ENCODE data around the gene SELENON. TPM values are rescaled to one million over a fixed set of nuclear protein-coding genes. Genes with fewer than 3 reads are reported as not detected.

Gene SELENON
- polyA plus RNA-seq, 4 donors = 4.7 to 52.9 (median 22.2) TPM

DNA sequence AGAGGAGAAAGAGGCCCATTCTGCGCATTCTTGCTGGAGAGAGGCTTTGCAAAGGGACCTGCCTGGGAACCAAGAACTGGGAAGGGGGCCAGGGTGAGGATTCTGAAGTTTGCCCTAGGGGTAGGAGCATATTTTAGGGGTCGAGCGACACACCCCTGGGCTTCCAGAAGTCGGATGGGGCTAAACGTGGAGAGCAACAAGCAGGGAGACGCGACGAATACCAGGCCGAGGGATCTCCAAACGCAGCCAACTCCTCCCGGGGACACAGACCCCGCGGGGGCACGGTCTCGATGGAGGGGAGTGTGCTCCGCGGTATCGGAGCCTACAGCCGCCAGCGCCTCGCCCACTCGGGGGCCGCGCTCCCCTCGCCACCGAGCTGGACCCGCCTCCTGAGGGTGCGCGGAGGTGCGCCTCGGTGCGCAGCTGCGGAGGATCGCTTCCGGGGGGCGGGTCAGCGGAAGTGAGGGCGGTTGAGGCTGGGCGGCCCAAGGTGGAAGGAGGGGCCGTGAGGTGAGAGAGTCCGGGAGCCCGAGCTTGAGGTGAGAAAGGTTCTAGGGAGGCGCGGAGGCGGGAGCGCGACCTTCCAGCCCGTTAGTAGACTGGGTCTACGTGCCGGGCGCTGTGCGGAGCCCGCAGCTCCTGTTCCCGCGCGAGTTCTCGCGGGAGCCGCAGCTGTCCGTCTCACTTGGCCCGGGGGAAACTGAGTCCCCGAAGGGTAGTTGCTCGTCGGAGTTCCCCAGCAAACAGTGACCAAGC is 19.7 kb downstream of the SELENON start, which contains the start of gene MTFR1L:
MTFR1L (plus strand) TSS at position 464 of the 756 bp plus-strand sequence. CDS start 3,151 bp downstream, outside the sequence.
- Histone ChIP-seq H3K27ac (ENCODE audit: low read depth in 1 of 3, low read length in 2 of 3) (peak within 1 kb of the TSS; percentile 88 to 95 (median 93)), H3K4me3 (ENCODE audit: low read depth in 1 of 3, low read length in 3 of 3) (peak within 1 kb of the TSS; percentile 77 to 87 (median 82)), H3K4me1 (ENCODE audit: control insufficient read depth in 3 of 3, insufficient read depth in 2 of 3, low read depth in 1 of 3, low read length in 2 of 3) (peaks cover 0 to 31% (median 0%) of the 10 kb centered on the region in 3 donors), H3K27me3 (ENCODE audit: control insufficient read depth in 3 of 3, insufficient read depth in 3 of 3, low read length in 3 of 3) (no peaks in the 10 kb centered on the region), H3K9me3 (ENCODE audit: control insufficient read depth in 2 of 2, insufficient read depth in 1 of 2, low read depth in 1 of 2, low read length in 1 of 2) (no peaks in the 10 kb centered on the region), H3K36me3 (ENCODE audit: control insufficient read depth in 3 of 3, insufficient read depth in 2 of 3, low read depth in 1 of 3, low read length in 3 of 3) (peaks cover 0 to 50% (median 0%) of the 10 kb centered on the region in 3 donors)
- DNase-seq = peak; percentile 96
- WGBS, 3 donors = 0 to 1% (median 0%) methylated on average over 62 to 64 of the region's 64 CpGs
- FAIRE-seq = no peak

- no peaks in the 10 kb centered on the region for H3K9me3 ChIP-seq (ENCODE audit: control insufficient read depth in 2 of 2, insufficient read depth in 1 of 2, low read depth in 1 of 2, low read length in 1 of 2)
- peak; percentile 76 to 85 for DNase-seq
- H3K4me3 ChIP-seq (ENCODE audit: low read depth in 1 of 3, low read length in 3 of 3) = peak overlapping the region; percentile 77 to 87 (median 82)
- peaks cover 0 to 42% (median 0%) of the 10 kb centered on the region in 3 donors for H3K36me3 ChIP-seq (ENCODE audit: control insufficient read depth in 3 of 3, insufficient read depth in 2 of 3, low read depth in 1 of 3, low read length in 3 of 3)
- H3K27me3 ChIP-seq (ENCODE audit: control insufficient read depth in 3 of 3, insufficient read depth in 3 of 3, low read length in 3 of 3) = no peaks in the 10 kb centered on the region
- peak overlapping the region; percentile 88 to 95 (median 93) for H3K27ac ChIP-seq (ENCODE audit: low read depth in 1 of 3, low read length in 2 of 3)
- H3K4me1 ChIP-seq (ENCODE audit: control insufficient read depth in 3 of 3, insufficient read depth in 2 of 3, low read depth in 1 of 3, low read length in 2 of 3) = peaks cover 0 to 31% (median 0%) of the 10 kb centered on the region in 3 donors
- FAIRE-seq = no peak
- 0 to 1% (median 1%) methylated on average over 55 to 67 of the region's 67 CpGs for WGBS, 3 donors
These were observed 20.5 kb downstream of the SELENON start for GRCh38 chr1:25820247-25821111.

GRCh38 chr1:25821112-25821476 is 21.1 kb downstream of the SELENON start:
- H3K9me3 ChIP-seq (ENCODE audit: control insufficient read depth in 2 of 2, insufficient read depth in 1 of 2, low read depth in 1 of 2, low read length in 1 of 2) = no peaks in the 10 kb centered on the region
- H3K4me3 ChIP-seq (ENCODE audit: low read depth in 1 of 3, low read length in 3 of 3) = peak overlapping the region in 2 of 3 donors; percentile 77 to 82
- no peak for DNase-seq
- no peak for FAIRE-seq
- 19 to 31% (median 26%) methylated on average over 10 of the region's 10 CpGs for WGBS, 3 donors
- H3K27me3 ChIP-seq (ENCODE audit: control insufficient read depth in 3 of 3, insufficient read depth in 3 of 3, low read length in 3 of 3) = no peaks in the 10 kb centered on the region
- peaks cover 0 to 31% (median 0%) of the 10 kb centered on the region in 3 donors for H3K4me1 ChIP-seq (ENCODE audit: control insufficient read depth in 3 of 3, insufficient read depth in 2 of 3, low read depth in 1 of 3, low read length in 2 of 3)
- peak overlapping the region; percentile 45 to 93 (median 88) for H3K27ac ChIP-seq (ENCODE audit: low read depth in 1 of 3, low read length in 2 of 3)
- H3K36me3 ChIP-seq (ENCODE audit: control insufficient read depth in 3 of 3, insufficient read depth in 2 of 3, low read depth in 1 of 3, low read length in 3 of 3) = peaks cover 0 to 41% (median 4%) of the 10 kb centered on the region in 3 donors

- Histone ChIP-seq H3K4me1 (ENCODE audit: control insufficient read depth in 3 of 3, insufficient read depth in 2 of 3, low read depth in 1 of 3, low read length in 2 of 3) (peaks cover 0 to 31% (median 0%) of the 10 kb centered on the region in 3 donors), H3K27me3 (ENCODE audit: control insufficient read depth in 3 of 3, insufficient read depth in 3 of 3, low read length in 3 of 3) (no peaks in the 10 kb centered on the region), H3K27ac (ENCODE audit: low read depth in 1 of 3, low read length in 2 of 3) (no peak overlapping the region), H3K4me3 (ENCODE audit: low read depth in 1 of 3, low read length in 3 of 3) (peak overlapping the region in 2 of 3 donors; percentile 77 to 82), H3K9me3 (ENCODE audit: control insufficient read depth in 2 of 2, insufficient read depth in 1 of 2, low read depth in 1 of 2, low read length in 1 of 2) (no peaks in the 10 kb centered on the region), H3K36me3 (ENCODE audit: control insufficient read depth in 3 of 3, insufficient read depth in 2 of 3, low read depth in 1 of 3, low read length in 3 of 3) (peaks cover 0 to 41% (median 8%) of the 10 kb centered on the region in 3 donors)
- no peak for DNase-seq
- WGBS, 3 donors = 72 to 79% (median 75%) methylated on average over 5 of the region's 5 CpGs
- no peak for FAIRE-seq
These were observed 21.7 kb downstream of the SELENON start for GRCh38 chr1:25821630-25822091.

DNA sequence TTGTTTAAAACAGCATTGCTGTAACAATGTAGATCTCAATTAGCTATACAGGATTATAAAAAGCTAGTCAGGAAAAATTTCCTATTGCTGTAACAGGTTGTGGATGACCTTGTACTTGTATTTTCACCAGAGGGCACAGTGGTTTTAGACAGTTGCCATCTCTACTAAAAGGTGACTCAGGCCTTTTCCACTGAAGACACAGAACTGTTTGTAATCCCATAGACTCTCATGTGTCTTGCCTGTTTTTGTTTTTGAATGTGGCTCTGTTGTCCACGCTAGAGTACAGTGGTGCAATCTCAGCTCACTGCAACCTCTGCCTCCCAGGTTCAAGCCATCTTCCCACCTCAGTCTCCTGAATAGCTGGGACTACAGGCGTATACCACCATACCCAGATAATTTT is 25.6 kb downstream of the SELENON start:
- Histone ChIP-seq H3K27ac (ENCODE audit: low read depth in 1 of 3, low read length in 2 of 3) (no peak overlapping the region), H3K9me3 (ENCODE audit: control insufficient read depth in 2 of 2, insufficient read depth in 1 of 2, low read depth in 1 of 2, low read length in 1 of 2) (no peaks in the 10 kb centered on the region), H3K27me3 (ENCODE audit: control insufficient read depth in 3 of 3, insufficient read depth in 3 of 3, low read length in 3 of 3) (no peaks in the 10 kb centered on the region), H3K4me1 (ENCODE audit: control insufficient read depth in 3 of 3, insufficient read depth in 2 of 3, low read depth in 1 of 3, low read length in 2 of 3) (peaks cover 0 to 12% (median 0%) of the 10 kb centered on the region in 3 donors), H3K36me3 (ENCODE audit: control insufficient read depth in 3 of 3, insufficient read depth in 2 of 3, low read depth in 1 of 3, low read length in 3 of 3) (peaks cover 11 to 65% (median 23%) of the 10 kb centered on the region in 3 donors), H3K4me3 (ENCODE audit: low read depth in 1 of 3, low read length in 3 of 3) (no peak overlapping the region)
- 91 to 98% (median 94%) methylated on average over 2 of the region's 2 CpGs for WGBS, 3 donors
- FAIRE-seq = no peak
- DNase-seq = no peak

- FAIRE-seq = no peak
- H3K36me3 ChIP-seq (ENCODE audit: control insufficient read depth in 3 of 3, insufficient read depth in 2 of 3, low read depth in 1 of 3, low read length in 3 of 3) = peaks cover 18 to 64% (median 27%) of the 10 kb centered on the region in 3 donors
- WGBS, 3 donors = 96 to 97% (median 96%) methylated on average over 10 of the region's 10 CpGs
These were observed 26.6 kb downstream of the SELENON start for GRCh38 chr1:25826571-25826970.

DNA sequence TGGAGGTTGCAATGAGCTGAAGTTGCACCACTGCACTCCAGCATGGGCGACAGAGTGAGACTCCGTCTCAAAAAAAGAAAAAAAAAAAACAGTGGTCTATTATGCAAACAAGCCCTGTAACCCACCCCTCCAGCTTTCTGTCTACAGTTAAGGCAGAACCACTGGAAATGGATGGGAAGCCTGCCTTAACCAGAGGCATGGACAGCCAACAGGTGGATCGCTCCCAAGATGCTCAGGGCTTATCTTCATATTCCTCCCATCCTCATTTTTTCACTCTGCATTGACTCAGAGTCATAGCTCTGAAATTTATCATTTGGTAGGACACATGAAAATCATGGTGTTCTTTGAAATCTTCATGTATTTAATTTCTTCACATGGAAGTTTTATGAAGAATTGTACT is 28.5 kb downstream of the SELENON start:
- FAIRE-seq (no peak), DNase-seq (no peak)
- Histone ChIP-seq H3K4me3 (ENCODE audit: low read depth in 1 of 3, low read length in 3 of 3) (no peak overlapping the region), H3K36me3 (ENCODE audit: control insufficient read depth in 3 of 3, insufficient read depth in 2 of 3, low read depth in 1 of 3, low read length in 3 of 3) (peaks cover 26 to 65% (median 27%) of the 10 kb centered on the region in 3 donors), H3K9me3 (ENCODE audit: control insufficient read depth in 2 of 2, insufficient read depth in 1 of 2, low read depth in 1 of 2, low read length in 1 of 2) (no peaks in the 10 kb centered on the region), H3K4me1 (ENCODE audit: control insufficient read depth in 3 of 3, insufficient read depth in 2 of 3, low read depth in 1 of 3, low read length in 2 of 3) (peaks cover 0 to 15% (median 3%) of the 10 kb centered on the region in 3 donors), H3K27ac (ENCODE audit: low read depth in 1 of 3, low read length in 2 of 3) (no peak overlapping the region), H3K27me3 (ENCODE audit: control insufficient read depth in 3 of 3, insufficient read depth in 3 of 3, low read length in 3 of 3) (no peaks in the 10 kb centered on the region)
- 61 to 64% (median 63%) methylated on average over 3 of the region's 3 CpGs for WGBS, 3 donors

More at GRCh38 chr1:25826571-25826970, 26.6 kb downstream of the SELENON start:
- Histone ChIP-seq H3K4me1 (ENCODE audit: control insufficient read depth in 3 of 3, insufficient read depth in 2 of 3, low read depth in 1 of 3, low read length in 2 of 3) (peaks cover 0 to 4% (median 0%) of the 10 kb centered on the region in 3 donors), H3K27ac (ENCODE audit: low read depth in 1 of 3, low read length in 2 of 3) (no peak overlapping the region), H3K4me3 (ENCODE audit: low read depth in 1 of 3, low read length in 3 of 3) (no peak overlapping the region), H3K27me3 (ENCODE audit: control insufficient read depth in 3 of 3, insufficient read depth in 3 of 3, low read length in 3 of 3) (no peaks in the 10 kb centered on the region), H3K9me3 (ENCODE audit: control insufficient read depth in 2 of 2, insufficient read depth in 1 of 2, low read depth in 1 of 2, low read length in 1 of 2) (no peaks in the 10 kb centered on the region)
- no peak for DNase-seq

DNA sequence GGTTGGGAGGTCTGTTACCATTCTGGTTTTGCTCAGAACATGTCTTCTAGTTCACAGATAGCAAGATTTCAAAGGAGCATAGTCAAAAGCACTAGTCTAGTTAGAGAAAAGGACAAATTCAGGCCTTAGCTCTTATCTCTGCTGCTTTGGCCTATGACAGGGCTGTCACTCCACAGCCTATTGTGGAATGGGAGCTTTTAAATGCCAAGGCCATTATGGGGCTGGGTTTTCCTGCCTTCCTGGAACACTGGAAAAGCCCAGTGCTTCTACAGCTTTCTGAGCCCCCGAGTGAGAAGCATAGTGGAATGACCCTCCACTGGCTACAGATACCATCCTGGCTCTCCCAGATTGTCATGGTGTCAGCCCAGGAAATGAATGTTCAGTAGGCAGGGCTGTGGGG is 29.1 kb downstream of the SELENON start:
- DNase-seq = no peak
- Histone ChIP-seq H3K9me3 (ENCODE audit: control insufficient read depth in 2 of 2, insufficient read depth in 1 of 2, low read depth in 1 of 2, low read length in 1 of 2) (no peaks in the 10 kb centered on the region), H3K36me3 (ENCODE audit: control insufficient read depth in 3 of 3, insufficient read depth in 2 of 3, low read depth in 1 of 3, low read length in 3 of 3) (peaks cover 26 to 62% (median 27%) of the 10 kb centered on the region in 3 donors), H3K4me3 (ENCODE audit: low read depth in 1 of 3, low read length in 3 of 3) (no peak overlapping the region), H3K27me3 (ENCODE audit: control insufficient read depth in 3 of 3, insufficient read depth in 3 of 3, low read length in 3 of 3) (no peaks in the 10 kb centered on the region), H3K4me1 (ENCODE audit: control insufficient read depth in 3 of 3, insufficient read depth in 2 of 3, low read depth in 1 of 3, low read length in 2 of 3) (peaks cover 0 to 15% (median 3%) of the 10 kb centered on the region in 3 donors), H3K27ac (ENCODE audit: low read depth in 1 of 3, low read length in 2 of 3) (no peak overlapping the region)
- WGBS, 3 donors = 81 to 100% (median 88%) methylated on average over 1 of the region's 1 CpG
- FAIRE-seq = no peak

Data from small intestine (tissue), 7 donors.